Ovary (tissue), 9 donors: ENCODE data around the gene LDB3. TPM values are rescaled to one million over a fixed set of nuclear protein-coding genes. Genes with fewer than 3 reads are reported as not detected.

ENCODE experiments used
- DNase-seq, 5 donors: peaks; one replicate each; pipeline ENCODE4 v3.0.0-alpha.2; 2019 to 2020
- H3K27ac ChIP-seq, 2 donors: fragments of 200-600 bp; one replicate each; pipeline versions ENCODE4 v1.5.1 to v1.8.0; 2019 to 2022
- H3K27me3 ChIP-seq: fragments of 200-600 bp; one replicate; pipeline ENCODE4 v1.8.0; 2022
- H3K36me3 ChIP-seq: fragments of 200-600 bp; sonication (generic); one replicate; pipeline ENCODE4 v1.5.1; 2019
- H3K4me1 ChIP-seq: one replicate; pipeline ENCODE4 v1.8.1; 2013; ENCODE audit warnings: mild to moderate bottlenecking, moderate library complexity; ENCODE audit not compliant: insufficient read depth
- H3K4me3 ChIP-seq: fragments of 200-600 bp; sonication (generic); one replicate; pipeline ENCODE4 v1.5.1; 2017
- H3K9me3 ChIP-seq, 2 donors: fragments of 200-600 bp in 1 of 2; sonication (generic) in 1 of 2; one replicate each; pipeline versions ENCODE4 v1.5.1 to v1.8.1; 2013 to 2019; ENCODE audit warnings: mild to moderate bottlenecking in 1 of 2, moderate library complexity in 1 of 2
- EP300 ChIP-seq: sonication (generic); formaldehyde crosslinking; IDR thresholded peaks from one replicate; pipeline ENCODE4 v1.6.1; 2017; ENCODE audit warnings: antibody characterized with exemption
- POLR2A ChIP-seq: fragments of 450-650 bp; IDR thresholded peaks from one replicate; pipeline ENCODE4 v1.6.1; 2017; ENCODE audit warnings: antibody characterized with exemption, mild to moderate bottlenecking, moderate library complexity
- WGBS, 3 donors: extraction: QIAGEN DNeasy Blood & Tissue Kit in 1 of 3; methylation state at CpG; one replicate each; pipeline versions ENCODE4 v1.1.5 to v1.1.7; 2013 to 2017; 5-methylcytosine and 5-hydroxymethylcytosine counted together
- intact Hi-C, 4 donors: fragments of 100-400 bp; cut with DNase I; formaldehyde crosslinking; loops; one replicate each; pipeline versions ENCODE4 v1.11.0 to v1.15.1; 2022 to 2023
- polyA plus RNA-seq, 2 donors: library from polyadenylated mRNA; stranded (reverse); fragments of 200-250 nt in 1 of 2; fragments of 350-450 nt in 1 of 2; fragmentation: Illumina TruSeq in 1 of 2; extraction: RNeasy Lipid Tissue Mini Kit (QIAGEN cat#74804) in 1 of 2; gene quantifications; one replicate each; pipeline ENCODE4 v1.2.3, GENCODE V29; 2013 to 2014
- total RNA-seq, 7 donors: library from RNA; depleted of rRNA in 2 of 7; stranded (reverse); fragments of >200 nt in 2 of 7; fragmentation: NEBNext Ultra II Directional in 3 of 7; extraction: Animal tissue kit (Norgen Biotek cat#: 25700) in 3 of 7; gene quantifications; one replicate each; pipeline versions ENCODE4 v1.1.0 to v1.2.4, GENCODE V29; 2016 to 2023
- TF ChIP-seq, protein P1 (sequence below), 3 donors: fragments of 450-650 bp in 2 of 3; fragments of 200-600 bp in 1 of 3; IDR thresholded peaks; one replicate each; pipeline versions ENCODE4 v1.5.1 to v1.8.0; 2016 to 2022; ENCODE audit warnings: antibody characterized with exemption in 3 of 3, mild to moderate bottlenecking in 1 of 3
- donor health status: DM: no; HTN: no; CAD: no; lungs with moderate emphysema.
- donor health status: DM: no; HTN: no; CAD: no.
- donor health status: Bipolar disorder and iron deficiency.
- donor health status: DM: yes; HTN: yes; CAD: no.
- donor health status: DM: no; HTN: no; CAD: no.
- donor health status: DM: yes; HTN: yes; CAD: no.

The LDB3 gene
- total and polyA plus RNA-seq, 9 donors, result 1.5 to 12.9 (median 3.6) TPM

DNA sequence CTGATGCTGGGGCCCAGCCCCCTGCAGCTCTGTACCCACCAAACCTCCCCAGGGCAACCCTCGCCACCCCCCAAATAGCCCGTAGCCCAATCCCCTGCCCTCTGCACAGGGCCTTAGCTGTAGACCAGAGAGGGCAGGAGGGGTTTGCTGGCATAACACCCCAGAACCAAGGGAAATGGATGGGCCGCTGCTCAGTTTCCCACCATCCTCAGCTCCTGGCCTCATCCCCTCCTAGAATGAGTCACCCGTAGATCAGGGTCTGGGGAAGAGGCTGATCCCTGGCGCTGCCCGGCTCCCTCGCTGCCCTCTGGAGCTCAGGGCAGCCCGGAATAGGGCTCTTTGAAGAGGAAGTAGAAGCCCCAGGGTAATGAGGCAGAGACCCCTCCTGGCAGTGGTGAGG, 31.2 kb downstream of the LDB3 start:
- Histone ChIP-seq H3K4me3 (no peak overlapping the region), H3K27me3 (no peaks in the 10 kb centered on the region), H3K36me3 (no peaks in the 10 kb centered on the region), H3K9me3 (no peaks in the 10 kb centered on the region), H3K27ac (no peak overlapping the region), H3K4me1 (no peaks in the 10 kb centered on the region)
- intact Hi-C loops, result no loop called here
- peak in 1 of 5 donors; percentile 14 for DNase-seq
- WGBS, 3 donors, result 87 to 93% (median 88%) methylated on average over 8 of the region's 8 CpGs
- TF ChIP-seq, protein P1, sequence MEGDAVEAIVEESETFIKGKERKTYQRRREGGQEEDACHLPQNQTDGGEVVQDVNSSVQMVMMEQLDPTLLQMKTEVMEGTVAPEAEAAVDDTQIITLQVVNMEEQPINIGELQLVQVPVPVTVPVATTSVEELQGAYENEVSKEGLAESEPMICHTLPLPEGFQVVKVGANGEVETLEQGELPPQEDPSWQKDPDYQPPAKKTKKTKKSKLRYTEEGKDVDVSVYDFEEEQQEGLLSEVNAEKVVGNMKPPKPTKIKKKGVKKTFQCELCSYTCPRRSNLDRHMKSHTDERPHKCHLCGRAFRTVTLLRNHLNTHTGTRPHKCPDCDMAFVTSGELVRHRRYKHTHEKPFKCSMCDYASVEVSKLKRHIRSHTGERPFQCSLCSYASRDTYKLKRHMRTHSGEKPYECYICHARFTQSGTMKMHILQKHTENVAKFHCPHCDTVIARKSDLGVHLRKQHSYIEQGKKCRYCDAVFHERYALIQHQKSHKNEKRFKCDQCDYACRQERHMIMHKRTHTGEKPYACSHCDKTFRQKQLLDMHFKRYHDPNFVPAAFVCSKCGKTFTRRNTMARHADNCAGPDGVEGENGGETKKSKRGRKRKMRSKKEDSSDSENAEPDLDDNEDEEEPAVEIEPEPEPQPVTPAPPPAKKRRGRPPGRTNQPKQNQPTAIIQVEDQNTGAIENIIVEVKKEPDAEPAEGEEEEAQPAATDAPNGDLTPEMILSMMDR (IDR thresholded peaks at IDR 0.05), result no peak
- no peak for TF ChIP-seq EP300

DNA sequence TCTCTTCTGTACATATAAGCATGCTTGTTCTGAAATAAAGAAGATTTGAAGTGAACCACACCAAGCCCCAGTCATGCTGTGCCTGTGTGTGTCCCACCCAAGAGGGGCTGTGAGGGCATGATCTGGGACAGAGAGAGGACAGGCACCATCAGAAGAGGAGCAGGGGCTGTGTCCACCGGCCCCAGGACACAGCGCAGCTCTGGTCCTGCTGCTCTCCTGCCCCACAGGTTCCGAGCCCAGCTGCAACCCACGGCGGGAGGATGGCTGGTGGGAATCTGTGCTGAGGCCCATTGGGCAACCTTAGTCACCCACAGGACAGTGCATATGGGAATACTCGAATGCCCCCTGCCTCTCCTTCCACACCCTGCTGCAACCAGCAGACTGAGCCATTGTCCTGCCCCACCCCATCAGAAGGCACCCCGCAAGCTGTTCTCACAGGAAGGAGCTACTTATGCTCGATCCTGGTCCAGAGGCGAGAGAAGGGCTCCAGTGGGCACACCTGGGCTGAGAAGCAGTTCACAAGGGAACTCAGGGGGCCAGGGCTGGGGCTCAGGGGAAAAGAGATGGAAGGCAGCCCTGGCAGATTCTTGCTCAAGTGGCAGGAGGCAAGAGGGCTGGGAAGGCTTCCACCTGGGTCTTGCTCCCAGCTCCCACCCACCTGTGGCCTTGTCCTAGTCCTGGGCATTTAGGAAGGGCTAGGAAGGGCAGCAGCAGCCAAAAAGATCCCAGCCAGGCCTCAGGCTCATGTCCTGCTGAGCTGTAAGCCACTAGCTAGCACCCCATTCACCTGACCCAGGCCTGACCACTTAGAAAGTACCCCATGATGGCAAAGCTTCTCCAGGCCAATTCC, 31.9 kb downstream of the LDB3 start:
- peak in 1 of 5 donors; percentile 5 for DNase-seq
- H3K4me3 ChIP-seq, result no peak overlapping the region
- H3K4me1 ChIP-seq, result no peaks in the 10 kb centered on the region
- no peaks in the 10 kb centered on the region for H3K36me3 ChIP-seq
- 91 to 96% (median 92%) methylated on average over 9 of the region's 9 CpGs for WGBS, 3 donors
- no peak overlapping the region for H3K27ac ChIP-seq
- TF ChIP-seq, protein P1 (IDR thresholded peaks at IDR 0.05), result no peak
- TF ChIP-seq EP300 (no peak), POLR2A (no peak)
- H3K9me3 ChIP-seq, result no peaks in the 10 kb centered on the region
- intact Hi-C loops, result no loop called here
- no peaks in the 10 kb centered on the region for H3K27me3 ChIP-seq

DNA sequence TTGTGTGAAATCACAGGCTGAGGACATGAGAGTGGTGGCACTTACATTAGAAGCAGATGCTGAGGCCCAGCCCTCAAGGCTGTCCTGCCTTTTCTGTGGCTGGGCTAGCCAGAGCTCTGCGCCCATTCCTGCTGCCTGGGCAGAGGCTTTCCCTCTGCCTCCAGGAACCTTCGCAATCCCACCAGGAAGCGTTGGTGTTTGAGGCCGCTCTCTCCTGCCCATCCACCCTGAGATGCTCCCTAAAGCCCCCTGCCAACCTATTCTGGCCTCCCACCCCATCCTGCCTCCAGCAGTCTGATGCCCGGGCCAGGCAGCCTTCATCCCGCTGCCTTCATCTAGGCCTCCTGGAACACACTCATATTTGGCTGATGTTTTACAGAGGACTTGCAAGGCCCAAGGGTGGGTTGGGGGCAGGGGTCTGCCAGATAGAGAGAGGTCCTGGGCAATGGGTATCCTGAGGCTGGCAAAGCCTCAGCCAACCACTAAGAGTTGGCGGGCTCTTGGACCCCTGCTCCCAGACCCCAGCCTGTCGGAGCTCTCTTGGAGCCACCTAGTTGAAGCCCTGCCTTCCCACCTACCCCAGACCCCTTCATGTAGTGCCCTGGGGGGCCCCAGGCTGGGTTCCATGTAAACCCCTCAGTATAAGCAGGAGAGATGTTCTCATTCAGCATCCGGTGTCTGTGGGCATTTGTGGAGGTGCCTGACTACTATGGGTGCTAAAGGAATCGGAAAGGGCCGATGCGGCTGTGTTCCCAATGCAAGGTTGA, 32.7 kb downstream of the LDB3 start:
- intact Hi-C loops, result no loop called here
- H3K36me3 ChIP-seq, result no peaks in the 10 kb centered on the region
- no peaks in the 10 kb centered on the region for H3K27me3 ChIP-seq
- no peak overlapping the region for H3K27ac ChIP-seq
- no peaks in the 10 kb centered on the region for H3K4me1 ChIP-seq
- DNase-seq, result peak in 1 of 5 donors; percentile 1
- 93 to 98% (median 98%) methylated on average over 12 of the region's 12 CpGs for WGBS, 3 donors
- H3K9me3 ChIP-seq, result no peaks in the 10 kb centered on the region
- TF ChIP-seq POLR2A (no peak), EP300 (no peak)
- TF ChIP-seq, protein P1 (IDR thresholded peaks at IDR 0.05), result no peak
- no peak overlapping the region for H3K4me3 ChIP-seq

DNA sequence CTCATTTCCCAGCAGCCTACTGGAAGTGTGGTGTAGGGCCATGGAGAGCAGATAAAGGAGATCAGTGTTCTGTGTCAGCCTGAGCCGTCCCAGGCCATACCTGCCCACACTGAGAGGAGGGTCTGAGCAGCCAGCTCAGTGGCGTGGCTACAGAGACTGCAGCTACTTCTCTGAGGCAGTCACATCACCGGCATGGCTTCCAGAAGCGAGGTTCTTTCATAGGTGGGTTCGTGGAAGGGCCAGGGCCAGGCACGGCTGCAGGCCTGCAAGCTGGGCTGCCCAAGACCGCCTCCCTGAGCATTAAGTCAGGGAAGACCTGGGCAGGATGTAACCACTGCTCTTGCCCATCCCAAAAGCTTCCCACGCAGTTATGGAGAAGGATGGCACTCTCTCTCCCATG, 34.9 kb downstream of the LDB3 start:
- WGBS, 3 donors, result 89 to 96% (median 95%) methylated on average over 8 of the region's 8 CpGs
- Histone ChIP-seq H3K4me3 (no peak overlapping the region), H3K9me3 (no peaks in the 10 kb centered on the region), H3K27ac (no peak overlapping the region), H3K27me3 (no peaks in the 10 kb centered on the region), H3K36me3 (no peaks in the 10 kb centered on the region), H3K4me1 (no peaks in the 10 kb centered on the region)
- intact Hi-C loops, result no loop called here
- peak in 1 of 5 donors; percentile 11 for DNase-seq
- TF ChIP-seq POLR2A (no peak), EP300 (no peak)
- TF ChIP-seq, protein P1 (IDR thresholded peaks at IDR 0.05), result no peak
